GM12892 (cell line): ENCODE data around the gene HMGB1.

Experiments used
- POLR2A ChIP-seq: IDR thresholded peaks from 2 replicates; pipeline ENCODE4 v1.6.1; 2011; ENCODE audit warnings: low read depth, low read length, control low read depth
- POLR2AphosphoS5 ChIP-seq: IDR thresholded peaks from 2 replicates; pipeline ENCODE4 v1.6.1; 2011; ENCODE audit warnings: low read depth, low read length, control low read depth
- TAF1 ChIP-seq: IDR thresholded peaks from 2 replicates; pipeline ENCODE4 v1.6.1; 2011; ENCODE audit warnings: low read depth, mild to moderate bottlenecking, control low read depth, low read length, borderline replicate concordance

GRCh38 chr13:30409886-30410704, 55.6 kb downstream of the HMGB1 start:
- TF ChIP-seq POLR2A (no peak), POLR2AphosphoS5 (no peak), TAF1 (no peak)
